Smooth muscle cell (in vitro differentiated cells): ENCODE data around the gene GNAL. TPM values are rescaled to one million over a fixed set of nuclear protein-coding genes. Genes with fewer than 3 reads are reported as not detected.

Source experiments
- DNase-seq: peaks from one replicate; lab custom pipeline; 2025; ENCODE audit not compliant: unreplicated experiment; lab: John Stamatoyannopoulos, UW
- H2AFZ ChIP-seq: fragments of 200-600 bp; sonication (generic); 2 replicates; pipeline ENCODE4 v1.6.0; 2016; ENCODE audit warnings: antibody characterized with exemption, low read depth, mild to moderate bottlenecking
- H3F3A ChIP-seq: fragments of 200-600 bp; sonication (generic); 2 replicates; pipeline ENCODE4 v1.6.0; 2017; ENCODE audit warnings: antibody characterized with exemption, low read depth
- H3K27ac ChIP-seq: fragments of 200-600 bp; sonication (generic); 2 replicates; pipeline ENCODE4 v1.5.1; 2016; ENCODE audit warnings: low read depth, mild to moderate bottlenecking
- H3K27me3 ChIP-seq: fragments of 200-600 bp; sonication (generic); 2 replicates; pipeline ENCODE4 v1.6.1; 2016; ENCODE audit warnings: low read depth, mild to moderate bottlenecking
- H3K36me3 ChIP-seq: fragments of 200-600 bp; sonication (generic); 2 replicates; pipeline ENCODE4 v1.5.1; 2016; ENCODE audit warnings: low read depth
- H3K4me1 ChIP-seq: fragments of 200-600 bp; sonication (generic); 2 replicates; pipeline ENCODE4 v1.5.1; 2016; ENCODE audit warnings: low read depth
- H3K4me2 ChIP-seq: fragments of 200-600 bp; sonication (generic); 2 replicates; pipeline ENCODE4 v1.6.0; 2016; ENCODE audit warnings: mild to moderate bottlenecking
- H3K4me3 ChIP-seq: fragments of 200-600 bp; sonication (generic); 2 replicates; pipeline ENCODE4 v1.5.1; 2016; ENCODE audit warnings: mild to moderate bottlenecking
- H3K79me2 ChIP-seq: fragments of 200-600 bp; sonication (generic); 2 replicates; pipeline ENCODE4 v1.6.0; 2016; ENCODE audit warnings: low read depth, mild to moderate bottlenecking
- H3K9ac ChIP-seq: fragments of 200-600 bp; sonication (generic); 2 replicates; pipeline ENCODE4 v1.6.0; 2016; ENCODE audit warnings: low read depth
- H3K9me3 ChIP-seq: fragments of 200-600 bp; sonication (generic); replicated peaks from 2 replicates; pipeline ENCODE4 v1.5.1; 2016; ENCODE audit warnings: low read depth
- H4K20me1 ChIP-seq: fragments of 200-600 bp; sonication (generic); 2 replicates; pipeline ENCODE4 v1.6.0; 2016; ENCODE audit warnings: low read depth
- WGBS: methylation state at CpG from one replicate; pipeline ENCODE4 v1.1.7; 2016; ENCODE audit warnings: low lambda C conversion rate; 5-methylcytosine and 5-hydroxymethylcytosine counted together
- polyA plus RNA-seq: library from polyadenylated mRNA; unstranded; fragments of >200 nt; fragmentation: Nextera tagmentation; extraction: Ambion mirVana; gene quantifications from 2 replicates; pipeline ENCODE4 v1.2.1, GENCODE V29; 2016
- total RNA-seq: library from RNA; depleted of rRNA; stranded (reverse); fragments of >200 nt; gene quantifications from 2 replicates; pipeline ENCODE4 v1.2.3, GENCODE V29; 2014
- TF ChIP-seq, protein P1 (sequence below): fragments of 200-600 bp; sonication (generic); IDR thresholded peaks from 2 replicates; pipeline ENCODE4 v1.5.1; 2017; ENCODE audit warnings: borderline replicate concordance, mild to moderate bottlenecking, antibody characterized with exemption; ENCODE audit not compliant: insufficient read depth, poor library complexity, severe bottlenecking

The GNAL gene
- total and polyA plus RNA-seq, 2 experiments from 2014 or later: 1.6 to 5.8 TPM

DNA sequence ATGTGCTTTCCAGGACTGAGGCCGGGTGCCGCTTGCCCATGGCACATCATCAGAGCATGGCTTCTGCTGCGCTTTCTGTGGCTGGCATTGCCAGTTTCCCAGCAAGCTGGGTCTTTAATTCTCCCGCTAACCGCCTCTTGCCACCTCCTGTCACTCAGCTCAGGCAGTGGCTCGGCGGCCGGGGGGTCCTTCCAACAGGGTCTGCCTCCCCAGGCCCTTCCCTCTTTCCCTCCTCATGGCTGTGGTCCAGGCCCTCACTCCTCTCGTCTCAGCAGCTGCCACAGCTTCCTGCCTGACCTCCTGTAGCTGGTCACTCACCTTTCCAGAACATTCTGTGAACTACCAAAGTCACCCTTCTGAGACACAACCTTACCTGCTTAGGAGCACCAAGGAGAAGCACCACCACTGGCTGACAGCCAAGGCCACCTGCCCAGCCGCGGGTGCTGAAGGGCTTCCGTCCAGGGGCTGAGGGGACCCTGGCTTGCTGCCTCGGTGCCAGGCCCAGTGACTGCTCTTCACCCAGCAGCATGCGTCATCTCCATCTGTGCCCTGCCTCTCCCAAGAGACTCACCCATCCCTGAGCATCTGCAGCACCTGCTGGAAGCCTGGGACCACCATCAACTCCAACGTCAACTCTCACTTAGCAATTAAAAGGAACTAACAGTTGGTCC lies 184.7 kb downstream of the GNAL start:
- no peaks in the 10 kb centered on the region for H3K79me2 ChIP-seq

DNA sequence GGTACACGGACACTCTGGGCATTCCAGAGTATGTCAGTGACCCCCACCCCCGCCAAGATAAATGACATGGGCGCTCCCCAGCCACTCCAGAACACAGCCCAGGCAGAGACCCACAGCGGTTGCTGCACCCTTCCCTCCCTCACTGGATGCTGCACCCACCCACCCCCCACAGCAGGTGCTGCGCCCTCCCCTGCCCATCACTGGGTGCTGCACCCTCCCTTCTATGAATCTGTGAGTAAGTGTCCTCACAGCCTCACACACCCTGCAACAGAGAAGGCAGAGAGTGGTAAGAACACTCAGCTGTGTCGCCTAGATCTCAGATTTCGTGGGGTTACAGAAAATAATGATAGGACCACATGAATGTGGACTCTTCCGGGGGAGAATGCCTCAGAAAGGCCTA lies 185.6 kb downstream of the GNAL start:
- H3K4me3 ChIP-seq: no peak overlapping the region
- TF ChIP-seq, protein P1, sequence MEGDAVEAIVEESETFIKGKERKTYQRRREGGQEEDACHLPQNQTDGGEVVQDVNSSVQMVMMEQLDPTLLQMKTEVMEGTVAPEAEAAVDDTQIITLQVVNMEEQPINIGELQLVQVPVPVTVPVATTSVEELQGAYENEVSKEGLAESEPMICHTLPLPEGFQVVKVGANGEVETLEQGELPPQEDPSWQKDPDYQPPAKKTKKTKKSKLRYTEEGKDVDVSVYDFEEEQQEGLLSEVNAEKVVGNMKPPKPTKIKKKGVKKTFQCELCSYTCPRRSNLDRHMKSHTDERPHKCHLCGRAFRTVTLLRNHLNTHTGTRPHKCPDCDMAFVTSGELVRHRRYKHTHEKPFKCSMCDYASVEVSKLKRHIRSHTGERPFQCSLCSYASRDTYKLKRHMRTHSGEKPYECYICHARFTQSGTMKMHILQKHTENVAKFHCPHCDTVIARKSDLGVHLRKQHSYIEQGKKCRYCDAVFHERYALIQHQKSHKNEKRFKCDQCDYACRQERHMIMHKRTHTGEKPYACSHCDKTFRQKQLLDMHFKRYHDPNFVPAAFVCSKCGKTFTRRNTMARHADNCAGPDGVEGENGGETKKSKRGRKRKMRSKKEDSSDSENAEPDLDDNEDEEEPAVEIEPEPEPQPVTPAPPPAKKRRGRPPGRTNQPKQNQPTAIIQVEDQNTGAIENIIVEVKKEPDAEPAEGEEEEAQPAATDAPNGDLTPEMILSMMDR: no peak
- H3K9me3 ChIP-seq: no peaks in the 10 kb centered on the region
- H3K27ac ChIP-seq: no peak overlapping the region
- H3K4me2 ChIP-seq: no peak overlapping the region
- H3F3A ChIP-seq: peaks cover 7% of the 10 kb centered on the region
- H2AFZ ChIP-seq: no peak overlapping the region
- H4K20me1 ChIP-seq: no peaks in the 10 kb centered on the region
- H3K27me3 ChIP-seq: no peaks in the 10 kb centered on the region
- H3K79me2 ChIP-seq: no peaks in the 10 kb centered on the region
- no peaks in the 10 kb centered on the region for H3K36me3 ChIP-seq
- WGBS: 87% methylated on average over 6 of the region's 8 CpGs
- H3K4me1 ChIP-seq: no peaks in the 10 kb centered on the region
- H3K9ac ChIP-seq: no peak overlapping the region
- DNase-seq: no peak

More for the DNA sequence above, 184.7 kb downstream of the GNAL start:
- Histone ChIP-seq H3K4me2 (no peak overlapping the region), H3K4me1 (no peaks in the 10 kb centered on the region), H3K36me3 (no peaks in the 10 kb centered on the region), H3K27ac (no peak overlapping the region), H2AFZ (no peak overlapping the region), H3K9me3 (no peaks in the 10 kb centered on the region), H4K20me1 (no peaks in the 10 kb centered on the region), H3K4me3 (no peak overlapping the region), H3K27me3 (no peaks in the 10 kb centered on the region), H3F3A (peaks cover 7% of the 10 kb centered on the region), H3K9ac (no peak overlapping the region)
- TF ChIP-seq, protein P1: no peak
- DNase-seq: no peak
- 94% methylated on average over 15 of the region's 15 CpGs for WGBS

DNA sequence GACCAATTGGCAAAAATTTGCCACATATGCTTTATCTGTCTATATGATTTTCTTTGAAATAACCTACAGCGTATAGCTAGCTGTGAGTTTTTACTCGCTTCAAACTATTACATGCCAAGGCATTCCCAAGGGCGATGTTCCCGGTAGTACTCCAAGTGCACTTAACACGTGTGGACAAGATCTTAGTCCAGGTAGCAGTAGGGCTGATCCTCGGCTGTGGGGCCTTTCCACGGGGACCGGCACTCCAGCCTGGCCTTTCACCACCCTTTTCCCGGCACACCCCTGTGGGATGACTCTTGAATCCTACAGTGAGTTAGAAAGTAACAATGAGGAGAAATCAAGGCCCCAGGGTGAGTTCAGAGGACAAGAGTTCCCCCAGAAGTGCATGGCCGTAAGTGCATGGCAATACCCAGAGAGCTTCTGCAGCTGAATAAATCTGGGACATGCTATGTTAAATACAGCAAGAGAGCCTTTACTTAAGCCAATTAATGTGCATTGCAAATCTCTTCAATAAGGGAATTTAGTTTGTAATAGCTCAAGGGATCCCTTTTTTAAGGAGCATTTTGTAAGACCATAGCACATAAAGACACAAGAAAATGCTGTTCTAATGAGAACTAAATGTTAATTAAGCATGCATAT lies 188.6 kb downstream of the GNAL start:
- no peaks in the 10 kb centered on the region for H3K27me3 ChIP-seq
- WGBS: 96% methylated on average over 10 of the region's 10 CpGs
- no peaks in the 10 kb centered on the region for H4K20me1 ChIP-seq
- H3K9me3 ChIP-seq: no peaks in the 10 kb centered on the region
- H3K4me3 ChIP-seq: no peak overlapping the region
- H3F3A ChIP-seq: no peaks in the 10 kb centered on the region
- H3K27ac ChIP-seq: no peak overlapping the region
- no peak overlapping the region for H3K9ac ChIP-seq
- no peaks in the 10 kb centered on the region for H3K79me2 ChIP-seq
- TF ChIP-seq, protein P1: no peak
- H3K36me3 ChIP-seq: no peaks in the 10 kb centered on the region
- DNase-seq: no peak
- H2AFZ ChIP-seq: no peak overlapping the region
- H3K4me1 ChIP-seq: no peaks in the 10 kb centered on the region
- H3K4me2 ChIP-seq: no peak overlapping the region
